Limb (tissue), 2 donors: ENCODE results near the gene TMTC1.
A peak's percentile ranks its signal among the peaks of the same experiment; 100 is the strongest.
"Not testable (repeated sequence)": the region's sequence is repeated elsewhere in the genome, so short reads cannot be mapped to it uniquely, and the experiment has no call there.

Experiments used
- DNase-seq, 2 donors: peaks; one replicate each; pipeline ENCODE4 v3.0.0-alpha.2; 2016; ENCODE audit errors: extremely low spot score in 2 of 2

The TMTC1 gene

DNA sequence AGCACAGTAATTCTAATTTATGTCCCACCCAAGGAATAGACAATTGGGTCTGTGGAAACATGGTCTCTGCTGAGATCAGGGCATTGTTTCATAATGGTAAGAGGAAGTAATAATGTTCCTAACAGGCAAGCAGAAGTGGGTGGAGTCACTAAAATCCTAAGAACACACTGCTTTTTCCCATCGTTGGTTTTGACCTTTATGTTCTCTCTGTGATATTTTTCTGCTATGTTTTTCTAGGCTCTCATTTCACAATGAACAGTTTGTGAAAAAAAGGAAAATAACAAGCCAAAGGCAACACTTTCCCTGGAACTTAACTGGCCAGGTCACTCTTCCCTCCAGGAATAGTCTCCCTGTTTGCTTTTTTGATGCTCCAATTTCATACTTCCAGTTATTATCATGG, 205.7 kb downstream of the TMTC1 start:
- DNase-seq: no peak

DNA sequence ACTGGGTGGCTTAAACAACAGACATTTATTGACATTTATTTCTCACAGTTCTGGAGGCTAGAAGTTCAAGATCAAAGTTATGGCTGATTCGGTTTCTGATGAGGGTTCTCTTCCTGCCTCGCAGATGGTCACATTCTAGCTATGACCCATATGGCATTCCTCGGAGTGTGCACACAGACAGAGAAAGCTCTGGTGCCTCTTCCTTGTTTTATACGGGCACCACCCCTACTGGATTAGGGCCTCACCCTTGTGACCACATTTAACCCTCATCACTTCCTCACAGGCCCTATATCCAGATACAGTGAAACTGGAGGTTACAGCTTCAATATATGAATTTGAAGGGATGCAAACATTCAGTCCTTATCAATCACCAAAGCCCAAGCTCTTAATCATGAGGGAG, 209.2 kb downstream of the TMTC1 start:
- DNase-seq: no peak

DNA sequence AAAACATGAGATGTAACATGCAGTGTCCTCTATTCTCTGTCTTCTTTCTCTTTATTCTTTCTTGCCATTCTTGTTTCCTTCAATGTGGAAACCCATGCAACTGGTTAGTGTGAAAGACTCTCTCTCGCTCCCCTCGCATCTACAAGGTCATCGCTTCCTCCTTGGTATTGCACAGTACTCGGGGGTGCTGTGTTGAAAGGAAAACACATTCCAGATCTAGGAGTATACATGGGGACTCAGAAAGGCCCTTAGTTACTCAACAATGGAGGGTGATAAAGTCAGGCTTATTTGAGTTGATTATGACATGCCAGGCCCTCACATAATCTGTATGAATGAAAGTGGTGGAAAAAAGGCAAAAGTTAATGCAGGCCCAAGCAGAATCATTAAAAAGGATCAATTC, 210.8 kb downstream of the TMTC1 start:
- DNase-seq: no peak

DNA sequence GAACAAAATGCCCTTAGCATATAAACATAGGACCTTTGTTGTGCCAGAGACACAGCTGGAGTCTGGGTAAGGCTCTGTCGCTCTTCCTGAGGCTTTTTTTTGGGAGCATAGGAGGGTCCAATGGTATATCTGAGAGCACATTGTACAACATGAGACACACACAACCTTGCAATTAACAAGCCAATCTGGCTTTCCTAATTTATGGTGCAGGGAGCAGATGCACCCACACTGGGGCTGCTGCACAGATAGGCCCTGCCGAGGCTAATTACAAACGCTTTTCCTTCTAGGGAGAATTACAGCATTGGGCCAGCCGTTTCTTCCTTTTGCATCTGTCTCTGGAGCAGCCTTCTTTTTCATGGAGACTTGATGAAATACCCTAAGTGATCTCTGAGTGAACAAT, 211.3 kb downstream of the TMTC1 start:
- peak in 1 of 2 donors; percentile 41 for DNase-seq

DNA sequence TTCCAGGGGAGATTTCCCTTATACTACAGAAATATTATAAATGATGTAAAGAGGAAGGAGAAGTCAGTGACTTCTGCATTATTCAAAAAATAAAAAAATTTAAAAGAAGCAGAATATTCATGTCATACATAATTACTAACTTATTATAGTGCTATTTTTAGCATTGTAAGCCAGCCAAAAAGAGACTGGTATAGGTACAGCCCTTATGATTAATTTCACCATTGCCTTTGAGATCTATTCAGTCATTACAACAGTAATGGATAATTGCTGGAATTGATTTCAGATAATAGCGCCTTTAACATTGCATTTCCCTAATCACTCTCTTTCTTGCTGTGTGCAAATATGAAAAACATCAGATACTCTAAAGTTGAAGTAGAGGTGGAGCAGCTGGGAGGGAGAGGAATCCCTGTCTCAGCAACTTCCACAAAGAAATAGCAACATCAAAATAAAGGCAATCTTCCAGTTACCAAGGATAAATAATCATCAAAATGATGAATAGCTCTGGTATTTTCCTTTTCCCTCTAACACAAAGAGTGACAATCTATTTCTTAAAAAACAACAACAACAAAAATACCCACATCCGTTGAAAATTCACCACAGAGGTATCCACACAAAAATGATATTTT, 214.5 kb downstream of the TMTC1 start:
- DNase-seq: no peak

DNA sequence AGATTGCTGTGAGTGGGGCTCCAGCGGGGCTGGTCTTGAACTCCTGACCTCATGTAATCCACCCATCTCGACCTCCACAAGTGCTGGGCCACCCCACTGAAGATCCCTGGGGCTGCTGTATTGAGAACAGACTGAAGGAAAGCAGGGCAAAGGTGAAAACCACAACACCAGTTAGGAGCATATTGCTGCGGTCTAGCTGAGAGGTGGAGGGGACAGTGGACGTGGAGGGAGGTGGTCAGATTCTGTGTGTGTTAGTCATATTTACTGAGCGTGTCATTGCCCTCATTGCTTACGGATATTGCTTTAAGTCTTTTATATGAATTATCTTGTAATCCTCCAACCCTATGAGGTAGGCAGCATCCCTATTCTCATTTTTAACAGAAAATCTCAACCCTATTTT, 217.3 kb downstream of the TMTC1 start:
- DNase-seq: no peak

DNA sequence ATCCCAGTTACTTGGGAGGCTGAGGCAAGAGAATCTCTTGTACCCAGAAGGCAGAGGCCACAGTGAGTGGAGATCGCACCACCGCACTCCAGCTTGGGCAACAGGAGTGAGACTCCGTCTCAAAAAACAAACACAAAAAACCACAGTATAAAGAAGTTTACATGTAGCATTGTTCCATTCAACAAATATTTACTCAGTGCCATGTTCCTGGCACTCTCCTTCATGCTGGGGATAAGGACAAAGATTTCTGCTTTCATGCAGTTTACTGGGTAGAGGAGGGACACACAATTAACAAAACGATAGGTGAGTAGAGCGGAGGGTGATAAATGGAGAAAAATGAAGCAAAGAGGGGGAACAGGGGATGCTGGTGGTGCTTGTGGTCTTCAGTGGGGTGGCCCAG, 218.0 kb downstream of the TMTC1 start:
- no peak for DNase-seq

DNA sequence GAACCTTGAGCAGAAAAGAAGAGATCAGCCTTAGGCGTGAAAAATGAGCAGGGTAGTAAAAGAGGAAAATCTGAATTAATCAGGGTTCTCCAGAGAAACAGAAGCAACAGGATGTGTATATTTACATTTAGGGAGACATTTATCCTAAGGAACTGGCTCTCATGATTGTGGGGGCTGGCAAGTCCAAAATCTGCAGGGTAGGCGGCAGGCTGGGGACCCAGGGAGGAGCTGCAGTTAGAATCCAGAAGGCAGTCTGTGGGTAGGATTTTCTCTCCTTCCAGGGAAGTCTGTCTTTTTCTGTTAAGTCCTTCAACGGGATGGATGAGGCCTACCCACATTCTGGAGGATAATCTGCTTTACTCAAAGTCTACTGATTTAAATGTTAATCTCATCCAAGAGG, 218.8 kb downstream of the TMTC1 start:
- no peak for DNase-seq

DNA sequence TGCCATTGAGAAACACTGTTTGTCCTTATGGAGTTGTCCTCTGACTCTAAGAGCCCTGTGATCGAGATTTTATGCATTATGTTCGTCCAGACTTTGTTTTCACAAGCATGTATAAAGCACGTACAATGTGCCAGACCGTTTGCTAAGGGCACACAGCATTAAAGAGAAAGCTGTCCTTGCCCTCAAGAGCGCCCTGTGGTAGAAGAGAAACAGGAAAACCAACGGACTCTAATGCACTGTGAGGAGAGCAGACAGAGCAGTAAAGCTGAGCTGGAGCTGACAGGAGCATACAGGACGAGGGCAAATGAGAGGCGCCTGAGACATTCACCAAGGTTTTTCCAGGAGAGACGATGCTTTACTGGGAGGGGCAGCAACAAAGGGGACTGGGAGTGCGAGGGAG, 220.1 kb downstream of the TMTC1 start:
- no peak for DNase-seq

DNA sequence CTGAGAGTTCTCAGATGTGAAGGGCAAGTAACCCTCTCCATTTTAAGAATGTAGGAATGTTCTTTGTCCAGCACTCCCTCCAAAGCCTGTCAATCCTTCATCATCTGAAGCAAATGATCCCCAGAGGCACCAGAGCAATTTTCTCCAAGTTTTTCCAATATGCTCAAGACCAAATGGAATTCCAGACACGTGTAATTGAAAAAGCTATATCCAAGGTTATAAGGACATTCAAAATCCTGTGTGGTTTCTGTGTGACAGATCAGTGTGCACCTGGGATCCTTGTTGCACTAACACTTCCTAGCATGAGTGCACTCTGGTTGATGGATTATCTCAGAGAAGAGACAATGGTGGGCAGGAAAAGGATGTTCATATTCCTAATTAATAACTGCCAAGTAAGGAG, 220.7 kb downstream of the TMTC1 start:
- no peak for DNase-seq

DNA sequence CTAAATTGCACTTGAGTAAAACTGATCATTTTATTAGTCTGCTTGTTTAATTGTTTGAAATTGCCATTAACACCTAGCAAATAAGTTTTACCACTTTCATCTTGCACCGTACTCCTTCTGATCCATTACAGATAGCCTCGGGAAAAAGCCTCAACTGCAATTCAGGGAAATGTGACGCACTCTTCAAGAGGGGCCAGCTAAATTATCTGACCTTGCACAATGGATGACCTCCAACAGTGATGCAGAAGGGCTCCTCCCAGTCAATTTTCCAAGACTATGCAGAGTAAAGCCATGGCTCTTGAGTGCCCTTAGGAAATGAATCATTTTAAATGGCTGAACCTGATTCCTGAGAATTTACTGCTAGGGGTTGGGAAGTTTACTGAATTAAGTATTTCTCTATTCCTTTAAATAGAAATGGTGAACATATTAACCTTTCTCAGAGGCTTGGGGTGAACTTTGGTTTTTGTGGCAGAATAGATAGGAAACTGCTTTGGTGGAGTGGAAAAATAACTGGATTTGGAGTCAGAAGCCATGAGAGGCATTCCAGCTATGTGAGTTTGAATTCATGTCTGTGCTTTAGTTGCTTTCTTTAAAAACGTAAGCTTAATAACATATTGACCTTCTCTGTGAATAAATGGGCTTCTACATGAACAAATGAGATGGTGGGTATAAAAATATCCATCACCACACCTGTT, 221.5 kb downstream of the TMTC1 start:
- DNase-seq: no peak

DNA sequence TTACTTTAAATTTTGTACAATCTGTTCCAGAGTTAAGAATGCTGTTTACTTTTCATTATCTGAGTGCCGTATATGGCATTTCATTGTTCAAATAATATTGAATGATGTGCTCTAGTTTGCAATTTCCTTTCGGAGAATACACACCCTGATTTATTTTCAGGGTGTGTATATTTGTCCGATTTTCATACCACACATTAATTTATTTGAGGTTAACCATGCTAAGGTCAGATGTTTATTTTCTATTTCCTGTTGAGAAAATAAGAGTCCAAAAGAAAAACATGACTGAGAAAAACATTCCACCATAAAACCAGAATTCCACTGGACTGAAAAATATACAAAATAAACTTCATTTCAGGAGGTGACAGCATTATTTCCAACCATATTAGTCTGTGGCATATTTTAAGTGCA, 222.1 kb downstream of the TMTC1 start:
- DNase-seq: no peak

DNA sequence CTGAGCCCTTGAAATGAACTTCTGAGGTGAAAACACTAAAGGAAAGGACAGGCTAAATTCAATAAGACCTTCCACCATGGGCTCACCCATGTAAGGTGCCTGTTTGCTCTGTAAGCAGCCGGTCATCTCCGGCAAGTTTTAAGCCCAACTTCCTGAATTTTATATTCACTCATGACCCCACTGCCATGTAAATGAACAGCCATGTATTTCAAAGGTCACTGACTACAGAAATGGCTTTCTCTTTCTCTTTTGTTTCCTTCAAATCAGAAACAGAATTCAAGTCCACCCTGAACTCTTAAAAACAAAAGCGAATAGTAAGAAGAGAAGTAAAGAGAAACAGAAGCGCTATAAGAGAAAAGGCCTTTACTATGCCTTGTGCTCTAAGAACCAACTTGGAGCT, 224.5 kb downstream of the TMTC1 start:
- DNase-seq: no peak

DNA sequence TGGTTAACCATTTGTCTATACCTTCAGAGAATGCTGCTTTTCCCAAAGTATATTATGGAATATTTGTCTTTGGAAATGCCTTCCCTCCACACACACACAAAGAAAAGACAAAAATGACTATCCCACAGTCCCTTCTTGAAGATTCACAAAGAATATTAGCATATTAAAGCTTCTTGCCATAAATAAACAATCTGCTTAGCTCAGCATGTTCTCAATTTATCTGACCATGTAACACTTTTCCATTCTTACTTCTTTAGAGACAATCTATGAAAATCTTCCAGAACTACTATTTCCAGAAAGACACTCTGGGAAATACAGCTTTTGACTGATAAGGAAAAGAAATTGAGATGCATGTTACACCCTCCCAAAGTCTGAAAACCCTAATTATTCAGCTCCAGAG, 227.4 kb downstream of the TMTC1 start:
- no peak for DNase-seq

DNA sequence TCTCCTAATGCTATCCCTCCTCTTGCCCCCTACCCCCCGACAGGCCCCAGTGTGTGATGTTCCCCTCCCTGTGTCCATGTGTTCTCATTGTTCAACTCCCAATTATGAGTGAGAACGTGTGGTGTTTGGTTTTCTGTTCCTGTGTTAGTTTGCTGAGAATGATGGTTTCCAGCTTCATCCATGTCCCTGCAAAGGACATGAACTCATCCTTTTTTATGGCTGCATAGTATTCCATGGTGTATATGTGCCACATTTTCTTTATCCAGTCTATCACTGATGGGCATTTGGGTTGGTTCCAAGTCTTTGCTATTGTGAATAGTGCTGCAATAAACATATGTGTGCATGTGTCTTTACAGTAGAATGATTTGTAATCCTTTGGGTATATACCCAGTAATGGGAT, 228.3 kb downstream of the TMTC1 start:
- DNase-seq: not testable (repeated sequence)

DNA sequence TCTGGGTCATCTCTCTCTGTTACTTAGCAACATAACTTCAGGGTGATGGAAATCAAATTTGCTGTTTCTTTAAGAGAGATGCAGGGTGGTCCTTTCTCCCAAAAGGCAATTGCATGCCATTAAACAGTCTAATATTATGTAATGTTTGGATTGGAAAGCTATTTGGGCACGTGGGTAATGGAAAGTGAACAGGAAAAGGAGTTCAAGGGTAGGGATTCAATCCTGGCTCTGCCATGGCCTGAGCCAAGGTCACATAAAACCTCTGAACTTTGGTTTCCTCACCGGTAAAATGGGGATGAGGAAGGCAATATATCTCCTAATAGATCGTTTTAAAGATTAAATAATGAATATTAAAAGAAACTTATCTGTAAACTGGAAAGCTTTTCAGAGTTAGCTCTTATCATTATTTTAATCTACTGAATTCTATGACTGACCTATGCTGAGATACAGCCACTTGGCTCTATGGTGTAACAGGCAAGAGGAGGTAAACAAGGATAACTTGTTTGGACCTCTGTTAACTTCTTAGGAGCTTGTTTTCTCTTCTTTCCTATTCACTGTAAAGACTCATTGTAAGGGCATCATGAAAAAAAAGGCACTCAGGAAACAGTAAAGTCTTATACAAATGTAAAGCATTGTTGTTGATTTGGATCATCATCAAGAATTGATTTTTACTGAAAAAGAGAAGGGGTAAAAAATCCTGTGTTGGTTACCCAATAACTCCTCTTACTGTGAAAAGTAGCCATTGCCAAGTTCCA, 230.6 kb downstream of the TMTC1 start:
- no peak for DNase-seq

DNA sequence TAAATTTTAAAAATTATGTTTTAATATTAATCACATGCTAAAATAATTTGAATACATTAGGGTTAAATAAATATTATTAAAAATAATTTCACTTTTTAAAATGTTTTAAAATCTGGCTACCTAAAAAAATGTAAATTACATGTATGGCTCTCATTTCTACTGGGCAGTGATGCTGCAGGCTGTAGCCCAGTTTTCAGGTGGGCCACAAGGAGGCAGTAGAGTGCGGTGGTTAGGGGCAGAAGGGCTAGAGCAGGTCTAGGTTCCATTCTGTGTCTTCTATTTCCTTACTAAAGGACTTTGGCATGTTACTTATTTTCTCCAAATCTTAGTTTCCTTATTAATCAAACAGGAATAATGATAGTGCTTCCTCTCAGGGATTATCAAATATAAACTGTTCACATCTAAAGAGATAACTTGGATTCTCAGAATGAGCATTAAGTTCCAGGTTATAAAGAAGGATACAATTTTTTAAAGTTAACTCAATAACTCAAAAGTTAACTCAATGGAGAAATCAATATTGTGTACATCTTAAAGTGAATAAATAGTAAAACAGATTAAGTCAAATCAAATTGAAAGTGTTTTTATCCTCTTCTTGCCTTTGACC, 231.3 kb downstream of the TMTC1 start:
- DNase-seq: peak; percentile 48 to 79

DNA sequence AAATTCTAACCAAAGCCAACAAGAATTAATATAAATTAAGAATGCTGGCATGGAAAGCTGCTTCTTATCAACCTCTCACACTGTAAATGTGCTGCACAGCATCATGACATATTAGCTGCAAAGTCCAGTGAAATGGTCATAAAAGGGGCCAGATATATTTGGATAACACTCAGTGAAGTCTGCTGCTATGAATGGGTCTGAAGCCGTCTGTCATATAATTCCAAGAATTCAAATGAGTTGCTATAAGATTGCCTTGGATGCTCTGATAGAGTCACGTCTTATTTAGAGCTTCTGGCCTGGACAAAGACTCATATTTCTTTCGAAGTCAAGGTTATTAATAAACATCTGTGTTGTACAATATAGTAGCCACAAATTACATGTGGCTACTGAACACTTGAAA, 231.9 kb downstream of the TMTC1 start:
- no peak for DNase-seq

DNA sequence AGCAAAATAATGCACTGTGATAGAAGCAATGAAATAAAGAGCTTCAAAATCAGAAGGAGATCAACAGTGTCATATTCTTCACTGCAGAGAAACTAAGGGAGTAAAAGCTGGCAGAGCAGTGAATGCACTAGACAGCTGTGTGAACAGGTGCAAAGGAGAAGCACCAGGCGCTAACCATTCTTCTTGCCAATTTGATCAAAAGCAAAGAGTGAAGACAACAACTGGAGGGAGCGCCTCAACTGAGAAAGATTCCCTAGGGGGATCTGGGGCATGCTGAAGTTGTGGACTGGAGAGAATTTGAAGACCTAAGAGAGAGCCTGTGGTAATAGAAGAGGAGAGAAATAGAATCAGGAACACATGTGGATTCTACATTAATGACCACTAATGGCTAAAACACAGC, 235.9 kb downstream of the TMTC1 start:
- peak in 1 of 2 donors; percentile 79 for DNase-seq

DNA sequence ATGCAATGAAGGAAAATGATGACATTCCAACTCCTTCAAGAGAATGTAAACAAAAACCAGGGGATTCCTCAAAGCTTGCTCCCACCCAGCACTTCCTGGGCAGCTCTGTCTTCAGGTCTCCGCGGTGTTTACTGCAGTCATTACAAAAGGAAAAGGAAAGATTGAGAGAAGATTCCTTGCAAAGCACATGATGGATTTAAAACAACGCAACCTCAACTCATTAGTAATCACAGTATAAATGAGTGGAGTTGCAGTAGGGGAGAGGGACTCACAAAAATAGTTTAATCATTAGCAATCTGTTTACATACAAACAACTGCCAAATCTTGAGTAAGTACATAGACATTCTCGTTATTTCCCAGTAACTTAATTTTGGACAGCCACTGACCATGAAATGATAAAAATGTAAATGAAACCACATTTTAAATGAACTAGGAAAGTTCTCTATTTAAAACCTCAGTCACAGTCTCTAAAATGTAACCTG, 236.6 kb downstream of the TMTC1 start:
- DNase-seq: no peak

DNA sequence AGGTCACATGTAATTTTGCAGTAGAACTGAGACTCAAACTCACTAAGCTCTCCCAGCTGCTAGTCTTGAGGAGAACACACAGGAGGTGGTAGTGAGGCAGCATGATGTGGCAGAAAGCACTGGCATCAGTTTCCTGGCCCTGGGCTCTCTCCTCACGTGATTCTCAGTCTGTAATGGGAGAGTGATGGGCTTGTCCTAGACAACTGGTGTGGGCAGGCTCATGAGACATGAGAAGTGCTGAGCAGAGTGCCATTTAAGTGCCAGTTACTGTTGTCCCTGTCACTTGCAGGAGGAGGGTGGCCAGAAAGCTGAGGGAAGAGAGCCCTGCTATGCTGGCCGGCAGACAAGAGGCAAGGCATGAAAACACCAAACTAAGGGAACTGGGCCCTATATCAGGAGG, 237.7 kb downstream of the TMTC1 start:
- no peak for DNase-seq

DNA sequence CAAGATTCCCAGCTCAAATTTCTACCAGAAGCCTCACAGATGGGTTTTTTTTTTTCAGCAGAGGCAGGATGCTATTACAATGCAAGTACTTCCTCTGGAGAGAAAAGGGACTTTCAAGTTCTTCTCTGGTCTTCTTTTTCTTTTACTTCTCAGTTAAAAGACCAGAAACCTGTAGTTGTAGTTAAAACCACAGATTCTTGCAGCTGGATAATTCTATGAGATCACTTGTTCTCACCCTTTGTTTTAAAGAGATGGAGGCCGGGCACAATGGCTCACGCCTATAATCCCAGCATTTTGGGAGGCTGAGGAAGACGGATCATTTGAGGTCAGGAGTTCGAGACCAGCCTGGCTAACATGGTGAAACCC, 238.7 kb downstream of the TMTC1 start:
- DNase-seq: no peak
